ENCODE measurements around the gene ITGB5. TPM values are rescaled to one million over a fixed set of nuclear protein-coding genes. Genes with fewer than 3 reads are reported as not detected.

The ITGB5 gene
- 79.6 TPM for total RNA-seq

GRCh38 chr3:124887177-124887931, at the start of gene ITGB5:
ITGB5 (minus strand) TSS chr3:124887365; CDS start chr3:124887000, 365 bp downstream.

GRCh38 chr3:124934577-124934976, 47.4 kb upstream of the ITGB5 start, which contains the start of gene MUC13:
MUC13 (minus strand) TSS chr3:124934751; CDS start chr3:124934712, 39 bp downstream.

GRCh38 chr3:124730129-124730940, 156.8 kb downstream of the ITGB5 start, which contains the start of gene UMPS:
UMPS (plus strand) TSS chr3:124730452; CDS start chr3:124730472, 20 bp downstream.

Other genes with a start within 250 kb of the ITGB5 start
- gene UMPS, start 156.9 kb downstream of the ITGB5 start, total RNA-seq: 72.3 TPM
- not detected for gene MUC13, start 47.4 kb upstream of the ITGB5 start, total RNA-seq
- gene HEG1, start 168.6 kb upstream of the ITGB5 start, total RNA-seq: 89.8 TPM

All from camera-type eye (tissue), 1 donor.